Neutrophil (primary cell): ENCODE data around the gene MCF2L.

ENCODE experiments used
- H3K27ac ChIP-seq: fragments of 200-600 bp; sonication (generic); 2 replicates; pipeline ENCODE4 v1.5.1; 2016; ENCODE audit warnings: mild to moderate bottlenecking, moderate library complexity
- H3K27me3 ChIP-seq: fragments of 200-600 bp; sonication (generic); 2 replicates; pipeline ENCODE4 v1.6.0; 2016; ENCODE audit warnings: mild to moderate bottlenecking
- H3K36me3 ChIP-seq: fragments of 200-600 bp; sonication (generic); 2 replicates; pipeline ENCODE4 v1.5.1; 2017
- H3K4me1 ChIP-seq, 2 experiments: fragments of 200-600 bp in 1 of 2; sonication (generic) in 1 of 2; 1 replicate in 1 of 2; 2 replicates in 1 of 2; pipeline versions ENCODE4 v1.5.1 to v1.6.1; 2013 to 2016; ENCODE audit warnings: low read depth in 1 of 2, low read length in 1 of 2, mild to moderate bottlenecking in 1 of 2, moderate library complexity in 1 of 2; ENCODE audit not compliant: control insufficient read depth in 1 of 2, insufficient read depth in 1 of 2
- H3K4me3 ChIP-seq, 2 experiments: fragments of 200-600 bp in 1 of 2; sonication (generic) in 1 of 2; 1 replicate in 1 of 2; 2 replicates in 1 of 2; pipeline ENCODE4 v1.5.1; 2013 to 2016; ENCODE audit warnings: low read depth in 1 of 2, low read length in 1 of 2, mild to moderate bottlenecking in 1 of 2, moderate library complexity in 1 of 2
- H3K9me3 ChIP-seq: fragments of 200-600 bp; sonication (generic); 2 replicates; pipeline ENCODE4 v1.5.1; 2016
- CTCF ChIP-seq: fragments of 200-600 bp; sonication (generic); IDR thresholded peaks from 2 replicates; pipeline ENCODE4 v1.5.1; 2016; ENCODE audit warnings: antibody characterized with exemption

MCF2L gene

GRCh38 chr13:113137691-113138298 is 168.8 kb downstream of the MCF2L start:
- no peak for TF ChIP-seq CTCF
- Histone ChIP-seq H3K27me3 (peaks cover 35% of the 10 kb centered on the region), H3K36me3 (no peaks in the 10 kb centered on the region), H3K27ac (no peak overlapping the region), H3K9me3 (no peaks in the 10 kb centered on the region), H3K4me1 (no peaks in the 10 kb centered on the region), H3K4me3 (no peak overlapping the region)

GRCh38 chr13:113138792-113139551 is 170.0 kb downstream of the MCF2L start:
- H3K4me3 ChIP-seq, result no peak overlapping the region
- no peak for TF ChIP-seq CTCF
- H3K4me1 ChIP-seq, result no peaks in the 10 kb centered on the region
- H3K27ac ChIP-seq, result no peak overlapping the region
- peaks cover 24% of the 10 kb centered on the region for H3K27me3 ChIP-seq
- H3K36me3 ChIP-seq, result no peaks in the 10 kb centered on the region
- no peaks in the 10 kb centered on the region for H3K9me3 ChIP-seq

- Histone ChIP-seq H3K9me3 (no peaks in the 10 kb centered on the region), H3K4me3 (no peak overlapping the region), H3K27ac (no peak overlapping the region), H3K4me1 (no peaks in the 10 kb centered on the region), H3K27me3 (peaks cover 18% of the 10 kb centered on the region), H3K36me3 (no peaks in the 10 kb centered on the region)
- TF ChIP-seq CTCF, result no peak
Measured at GRCh38 chr13:113139577-113139976, 170.6 kb downstream of the MCF2L start.

GRCh38 chr13:113140677-113141600 is 171.9 kb downstream of the MCF2L start:
- Histone ChIP-seq H3K36me3 (no peaks in the 10 kb centered on the region), H3K9me3 (no peaks in the 10 kb centered on the region), H3K27ac (no peak overlapping the region), H3K4me1 (no peaks in the 10 kb centered on the region), H3K27me3 (peaks cover 9% of the 10 kb centered on the region), H3K4me3 (no peak overlapping the region)
- no peak for TF ChIP-seq CTCF

GRCh38 chr13:113141601-113141970 is 172.6 kb downstream of the MCF2L start:
- TF ChIP-seq CTCF, result no peak
- Histone ChIP-seq H3K27me3 (peaks cover 9% of the 10 kb centered on the region), H3K9me3 (no peaks in the 10 kb centered on the region), H3K36me3 (no peaks in the 10 kb centered on the region), H3K4me1 (no peaks in the 10 kb centered on the region), H3K27ac (no peak overlapping the region), H3K4me3 (no peak overlapping the region)
